ENCODE results near the gene UGT8. TPM values are rescaled to one million over a fixed set of nuclear protein-coding genes. Genes with fewer than 3 reads are reported as not detected.
"Not testable (repeated sequence)": the region's sequence is repeated elsewhere in the genome, so short reads cannot be mapped to it uniquely, and the experiment has no call there.

The UGT8 gene
- polyA plus RNA-seq, 1 of the 3 experiments (the other 2 are of a cell fraction): not detected

- H3K9me3 ChIP-seq; H3K36me3 ChIP-seq (replicated peaks in 1 of 2; ENCODE audit: control insufficient read depth in 1 of 2, insufficient read depth in 2 of 2, low read length in 1 of 2); H3K4me1 ChIP-seq (ENCODE audit: control insufficient read depth in 1 of 2, insufficient read depth in 2 of 2, low read depth in 1 of 2, low read length in 1 of 2); H3K9me2 ChIP-seq; H4K20me1 ChIP-seq (ENCODE audit: insufficient read depth); H2AFZ ChIP-seq (ENCODE audit: low read depth); POLR2A ChIA-PET; H3K79me2 ChIP-seq (ENCODE audit: insufficient read depth); DNase-seq; H3K9ac ChIP-seq; H3K27ac ChIP-seq (ENCODE audit: low read depth in 2 of 2, low read length in 1 of 2); H3K4me3 ChIP-seq (ENCODE audit: low read depth in 2 of 2, low read length in 1 of 2); H3K4me2 ChIP-seq; H3K27me3 ChIP-seq (ENCODE audit: insufficient read depth); CTCF ChIA-PET; H3F3A ChIP-seq (replicated peaks; ENCODE audit: insufficient read depth): not testable (repeated sequence)
- WGBS (ENCODE audit: low lambda C conversion rate): 3% methylated on average over 4 of the region's 4 CpGs
Observed at GRCh38 chr4:114670733-114671132, 72.1 kb downstream of the UGT8 start.

- WGBS (ENCODE audit: low lambda C conversion rate): 16% methylated on average over 2 of the region's 2 CpGs
- TF ChIP-seq FOXM1 (IDR thresholded peaks at IDR 0.05; ENCODE audit: low read depth): no peak
- no peak for TF ChIP-seq CTCF (IDR thresholded peaks at IDR 0.05)
- no peak for TF ChIP-seq USF1 (IDR thresholded peaks at IDR 0.05; ENCODE audit: borderline replicate concordance, low read depth)
- no peak for TF ChIP-seq GATA2 (CRISPR knock-in tag; IDR thresholded peaks at IDR 0.05)
- POLR2A ChIA-PET: no interaction called here
- no peak for DNase-seq
- H3K4me2 ChIP-seq: no peak overlapping the region
- no peaks in the 10 kb centered on the region for H3K27me3 ChIP-seq (ENCODE audit: insufficient read depth)
- H3K9me2 ChIP-seq: no peaks in the 10 kb centered on the region
- H3K9ac ChIP-seq: no peak overlapping the region
- no peaks in the 10 kb centered on the region for H3K4me1 ChIP-seq (ENCODE audit: control insufficient read depth in 1 of 2, insufficient read depth in 2 of 2, low read depth in 1 of 2, low read length in 1 of 2)
- CTCF ChIA-PET: interaction anchor here (1.3 kb wide), 1 partner anchor 1279 kb away, joined by 3 read pairs; no protein-coding TSS in a partner anchor
- no peaks in the 10 kb centered on the region for H3K79me2 ChIP-seq (ENCODE audit: insufficient read depth)
- H3F3A ChIP-seq (replicated peaks; ENCODE audit: insufficient read depth): no peaks in the 10 kb centered on the region
- no peak overlapping the region for H3K4me3 ChIP-seq (ENCODE audit: low read depth in 2 of 2, low read length in 1 of 2)
- no peaks in the 10 kb centered on the region for H4K20me1 ChIP-seq (ENCODE audit: insufficient read depth)
- H2AFZ ChIP-seq (ENCODE audit: low read depth): no peak overlapping the region
- H3K9me3 ChIP-seq: no peaks in the 10 kb centered on the region
- no peaks in the 10 kb centered on the region for H3K36me3 ChIP-seq (replicated peaks in 1 of 2; ENCODE audit: control insufficient read depth in 1 of 2, insufficient read depth in 2 of 2, low read length in 1 of 2)
- no peak overlapping the region for H3K27ac ChIP-seq (ENCODE audit: low read depth in 2 of 2, low read length in 1 of 2)
Observed at GRCh38 chr4:114673306-114673705, 74.7 kb downstream of the UGT8 start.

- CTCF ChIA-PET: interaction anchor here (1.3 kb wide), 1 partner anchor 1279 kb away, joined by 3 read pairs; no protein-coding TSS in a partner anchor
- Histone ChIP-seq H3K9ac (no peak overlapping the region), H3K36me3 (replicated peaks in 1 of 2; ENCODE audit: control insufficient read depth in 1 of 2, insufficient read depth in 2 of 2, low read length in 1 of 2) (no peaks in the 10 kb centered on the region)
- no peak for TF ChIP-seq FOXJ3 (CRISPR knock-in tag; IDR thresholded peaks at IDR 0.05)
- TF ChIP-seq REST (IDR thresholded peaks at IDR 0.05; ENCODE audit: low read depth, low read length): no peak
- TF ChIP-seq GABPA (IDR thresholded peaks at IDR 0.05; ENCODE audit: low read depth): no peak
- TF ChIP-seq TAF1 (IDR thresholded peaks at IDR 0.05; ENCODE audit: borderline replicate concordance, low read depth, low read length): no peak
- TF ChIP-seq ELF1 (IDR thresholded peaks at IDR 0.05): no peak
- no peak for TF ChIP-seq FOXM1 (IDR thresholded peaks at IDR 0.05; ENCODE audit: low read depth)
- no peak for TF ChIP-seq USF2 (IDR thresholded peaks at IDR 0.05; ENCODE audit: borderline replicate concordance, low read depth, low read length)
- no peak for TF ChIP-seq POLR2AphosphoS5 (IDR thresholded peaks at IDR 0.05; ENCODE audit: low read depth, low read length)
- no peak for TF ChIP-seq YY1 (IDR thresholded peaks at IDR 0.05; ENCODE audit: low read depth)
- TF ChIP-seq EP300 (IDR thresholded peaks at IDR 0.05; ENCODE audit: borderline replicate concordance in 1 of 2, low read depth in 1 of 2, low read length in 1 of 2): no peak
- TF ChIP-seq RXRA (IDR thresholded peaks at IDR 0.05; ENCODE audit: borderline replicate concordance, low read depth): no peak
- TF ChIP-seq FOSL2 (IDR thresholded peaks at IDR 0.05; ENCODE audit: borderline replicate concordance, low read depth): no peak
Observed at GRCh38 chr4:114674080-114674479, 75.5 kb downstream of the UGT8 start.

More at GRCh38 chr4:114674080-114674479, 75.5 kb downstream of the UGT8 start:
- Histone ChIP-seq H3K4me2 (no peak overlapping the region), H3K9me2 (no peaks in the 10 kb centered on the region), H3K4me1 (ENCODE audit: control insufficient read depth in 1 of 2, insufficient read depth in 2 of 2, low read depth in 1 of 2, low read length in 1 of 2) (no peaks in the 10 kb centered on the region), H3K79me2 (ENCODE audit: insufficient read depth) (no peaks in the 10 kb centered on the region), H4K20me1 (ENCODE audit: insufficient read depth) (no peaks in the 10 kb centered on the region), H3K27ac (ENCODE audit: low read depth in 2 of 2, low read length in 1 of 2) (no peak overlapping the region), H3K4me3 (ENCODE audit: low read depth in 2 of 2, low read length in 1 of 2) (no peak overlapping the region), H3F3A (replicated peaks; ENCODE audit: insufficient read depth) (no peaks in the 10 kb centered on the region), H2AFZ (ENCODE audit: low read depth) (no peak overlapping the region), H3K27me3 (ENCODE audit: insufficient read depth) (no peaks in the 10 kb centered on the region), H3K9me3 (no peaks in the 10 kb centered on the region)
- POLR2A ChIA-PET: no interaction called here
- 0% methylated on average over 2 of the region's 2 CpGs for WGBS (ENCODE audit: low lambda C conversion rate)
- no peak for DNase-seq

Measured in SK-N-SH (cell line).